Naive thymus-derived CD8-positive, alpha-beta T cell (primary cell): ENCODE results near the gene ZSCAN16. TPM values are rescaled to one million over a fixed set of nuclear protein-coding genes. Genes with fewer than 3 reads are reported as not detected.
A peak's percentile ranks its signal among the peaks of the same experiment; 100 is the strongest.

Experiments used
- ATAC-seq, 2 donors: fragments of 150-1000 bp; cut with Tn5 transposase in 1 of 2; sonication (Bioruptor Pico), chemical (Tn5 transposase) in 1 of 2; 1 replicate in 1 of 2; 2 replicates in 1 of 2; pipeline ENCODE4 v1.10.0; 2021; ENCODE audit warnings: mild to moderate bottlenecking in 2 of 2, moderate library complexity in 2 of 2
- POLR2A ChIA-PET: fragments of 350-600 bp; sonication (Branson Sonifier 250); formaldehyde crosslinking; loops from one replicate; lab custom pipeline; 2021; ENCODE audit warnings: antibody characterized with exemption; lab: Charles Lee
- DNase-seq, 10 donors: peaks; one replicate each; pipeline versions ENCODE4 v3.0.0 to v3.0.0-alpha.2; 2020 to 2022
- H3K27ac Mint-ChIP-seq, 10 donors: one replicate each; pipeline ENCODE4 v1.8.0; 2020 to 2022; ENCODE audit warnings: mild to moderate bottlenecking in 10 of 10, mixed read lengths in 10 of 10, moderate library complexity in 4 of 10, inconsistent platforms in 1 of 10
- H3K27me3 Mint-ChIP-seq, 5 donors: one replicate each; pipeline ENCODE4 v1.8.0; 2021 to 2022; ENCODE audit warnings: mixed read lengths in 5 of 5
- H3K36me3 Mint-ChIP-seq, 3 donors: one replicate each; pipeline ENCODE4 v1.8.0; 2020 to 2022; ENCODE audit warnings: mixed read lengths in 3 of 3, mild to moderate bottlenecking in 2 of 3, inconsistent platforms in 1 of 3
- H3K4me1 Mint-ChIP-seq, 4 donors: one replicate each; pipeline ENCODE4 v1.8.0; 2021 to 2022; ENCODE audit warnings: mixed read lengths in 4 of 4
- H3K4me3 Mint-ChIP-seq, 10 donors: one replicate each; pipeline ENCODE4 v1.8.0; 2020 to 2022; ENCODE audit warnings: mild to moderate bottlenecking in 10 of 10, mixed read lengths in 10 of 10, moderate library complexity in 6 of 10, inconsistent platforms in 1 of 10
- H3K9me3 Mint-ChIP-seq, 9 donors: one replicate each; pipeline ENCODE4 v1.8.0; 2020 to 2022; ENCODE audit warnings: mixed read lengths in 9 of 9, mild to moderate bottlenecking in 3 of 9, inconsistent platforms in 1 of 9, moderate library complexity in 1 of 9
- polyA plus RNA-seq, 3 donors: library from polyadenylated mRNA; unstranded; fragments of 300-500 nt; fragmentation: Illumina TruSeq; gene quantifications; one replicate each; pipeline ENCODE4 v1.2.3, GENCODE V29; 2021
- total RNA-seq, 8 experiments: library from RNA in 2 of 8; stranded (reverse) in 2 of 8; gene quantifications; one replicate each; pipeline ENCODE4 v1.2.3 and lab custom pipeline; 2021 to 2026

Gene ZSCAN16
- total and polyA plus RNA-seq, 5 experiments from 2014 or later: 6.0 to 13.9 (median 13.2) TPM

GRCh38 chr6:28134716-28135115 is 10.3 kb downstream of the ZSCAN16 start:
- Mint-ChIP-seq H3K4me3 (peak overlapping the region in 1 of 10 donors; percentile 31), H3K9me3 (no peaks in the 10 kb centered on the region), H3K36me3 (peaks cover 0 to 34% (median 0%) of the 10 kb centered on the region in 3 donors), H3K4me1 (peaks cover 37 to 70% (median 63%) of the 10 kb centered on the region in 4 donors), H3K27me3 (no peaks in the 10 kb centered on the region), H3K27ac (peak overlapping the region; percentile 3 to 79 (median 46))
- POLR2A ChIA-PET: interaction anchor here (1.2 kb wide), 1 partner anchor 11 kb away, joined by 3 read pairs; no protein-coding TSS in a partner anchor
- DNase-seq (no peak), ATAC-seq (no peak)

- Mint-ChIP-seq H3K27ac (peak overlapping the region; percentile 95 to 99 (median 99)), H3K4me3 (peak overlapping the region; percentile 93 to 99 (median 96)), H3K9me3 (no peaks in the 10 kb centered on the region), H3K27me3 (no peaks in the 10 kb centered on the region), H3K36me3 (peaks cover 0 to 27% (median 0%) of the 10 kb centered on the region in 3 donors), H3K4me1 (peaks cover 39 to 74% (median 66%) of the 10 kb centered on the region in 4 donors)
- ATAC-seq (no peak), DNase-seq (no peak)
- POLR2A ChIA-PET: interaction anchor here (2.3 kb wide), 1 partner anchor 30 kb away, joined by 19 read pairs; no protein-coding TSS in a partner anchor
These were observed 11.0 kb downstream of the ZSCAN16 start for GRCh38 chr6:28135393-28135792.

- Mint-ChIP-seq H3K4me3 (peak overlapping the region; percentile 93 to 99 (median 96)), H3K36me3 (peaks cover 0 to 18% (median 0%) of the 10 kb centered on the region in 3 donors), H3K4me1 (peaks cover 40 to 82% (median 71%) of the 10 kb centered on the region in 4 donors), H3K27me3 (no peaks in the 10 kb centered on the region), H3K27ac (peak overlapping the region; percentile 95 to 99 (median 99)), H3K9me3 (no peaks in the 10 kb centered on the region)
- POLR2A ChIA-PET: interaction anchor here (0.6 to 2.3 kb wide), 13 partner anchors 12 to 664 kb away, joined by 3 to 27 read pairs (median 3); partner anchors contain the start of genes ZKSCAN4, ZNF184, ZSCAN12 and ZSCAN16
- ATAC-seq: peak; percentile 48 to 51
- DNase-seq: peak; percentile 42 to 83 (median 70)
These were observed 12.4 kb downstream of the ZSCAN16 start for GRCh38 chr6:28136585-28137504.

- peaks cover 40 to 89% (median 73%) of the 10 kb centered on the region in 4 donors for H3K4me1 Mint-ChIP-seq
- peak overlapping the region; percentile 95 to 99 (median 99) for H3K27ac Mint-ChIP-seq
- no peaks in the 10 kb centered on the region for H3K27me3 Mint-ChIP-seq
- DNase-seq (peak in 4 of 10 donors; percentile 18 to 35 (median 32)), ATAC-seq (peak; percentile 33 to 59)
- peak overlapping the region; percentile 93 to 99 (median 96) for H3K4me3 Mint-ChIP-seq
- H3K9me3 Mint-ChIP-seq: no peaks in the 10 kb centered on the region
- peaks cover 0 to 18% (median 0%) of the 10 kb centered on the region in 3 donors for H3K36me3 Mint-ChIP-seq
- POLR2A ChIA-PET: interaction anchor here (0.6 to 2.3 kb wide), 11 partner anchors 12 to 665 kb away, joined by 3 to 27 read pairs (median 5); partner anchors contain the start of genes ZKSCAN4, ZNF184, ZSCAN12 and ZSCAN16
These were observed 13.1 kb downstream of the ZSCAN16 start for GRCh38 chr6:28137505-28137981.

GRCh38 chr6:28139860-28140543 is 15.6 kb downstream of the ZSCAN16 start:
- Mint-ChIP-seq H3K27ac (peak overlapping the region; percentile 54 to 95 (median 88)), H3K4me3 (peak overlapping the region; percentile 69 to 98 (median 82)), H3K4me1 (peaks cover 36 to 84% (median 68%) of the 10 kb centered on the region in 4 donors), H3K27me3 (no peaks in the 10 kb centered on the region), H3K36me3 (peaks cover 0 to 15% (median 4%) of the 10 kb centered on the region in 3 donors), H3K9me3 (no peaks in the 10 kb centered on the region)
- POLR2A ChIA-PET: interaction anchor here (0.5 to 3.2 kb wide), 8 partner anchors 15 to 317 kb away, joined by 3 to 32 read pairs (median 6); partner anchors contain the start of genes ZKSCAN4, ZNF165, ZSCAN16 and ZSCAN26
- no peak for DNase-seq
- no peak for ATAC-seq

GRCh38 chr6:28140616-28141015 is 16.2 kb downstream of the ZSCAN16 start:
- Mint-ChIP-seq H3K36me3 (peaks cover 3 to 21% (median 7%) of the 10 kb centered on the region in 3 donors), H3K9me3 (no peaks in the 10 kb centered on the region), H3K4me1 (peaks cover 33 to 85% (median 68%) of the 10 kb centered on the region in 4 donors), H3K27ac (peak overlapping the region; percentile 54 to 95 (median 88)), H3K27me3 (no peaks in the 10 kb centered on the region), H3K4me3 (peak overlapping the region; percentile 69 to 98 (median 97))
- POLR2A ChIA-PET: interaction anchor here (0.5 to 3.2 kb wide), 9 partner anchors 12 to 142 kb away, joined by 3 to 32 read pairs (median 4); partner anchors contain the start of genes ZKSCAN4, ZNF165, ZSCAN16 and ZSCAN26
- DNase-seq (no peak), ATAC-seq (no peak)

GRCh38 chr6:28141500-28142329 is 17.3 kb downstream of the ZSCAN16 start, which contains the start of gene ZKSCAN8:
Gene ZKSCAN8, plus strand, starts transcription at chr6:28141883. Its CDS starts 6,525 bp downstream, at chr6:28148408.
- Mint-ChIP-seq H3K27ac (peak within 1 kb of the TSS; percentile 93 to 98 (median 96)), H3K27me3 (no peaks in the 10 kb centered on the region)
- peak; percentile 84 to 86 for ATAC-seq

GRCh38 chr6:28142446-28142845 is 18.0 kb downstream of the ZSCAN16 start:
- peaks cover 25 to 79% (median 62%) of the 10 kb centered on the region in 4 donors for H3K4me1 Mint-ChIP-seq
- no peak for ATAC-seq
- no peaks in the 10 kb centered on the region for H3K27me3 Mint-ChIP-seq
- DNase-seq: no peak
- POLR2A ChIA-PET: interaction anchor here (0.9 to 3.2 kb wide), 13 partner anchors 11 to 216 kb away, joined by 3 to 32 read pairs (median 5); partner anchors contain the start of genes ZKSCAN3, ZKSCAN4, ZNF165 and ZSCAN16
- H3K27ac Mint-ChIP-seq: peak overlapping the region; percentile 93 to 98 (median 96)
- peak overlapping the region; percentile 96 to 98 (median 97) for H3K4me3 Mint-ChIP-seq
- H3K9me3 Mint-ChIP-seq: no peaks in the 10 kb centered on the region
- peaks cover 5 to 32% (median 13%) of the 10 kb centered on the region in 3 donors for H3K36me3 Mint-ChIP-seq

More at GRCh38 chr6:28141500-28142329, 17.3 kb downstream of the ZSCAN16 start, which contains the start of gene ZKSCAN8:
- peak; percentile 56 to 90 (median 75) for DNase-seq
- no peaks in the 10 kb centered on the region for H3K9me3 Mint-ChIP-seq
- peaks cover 29 to 83% (median 64%) of the 10 kb centered on the region in 4 donors for H3K4me1 Mint-ChIP-seq
- H3K36me3 Mint-ChIP-seq: peaks cover 5 to 32% (median 13%) of the 10 kb centered on the region in 3 donors
- POLR2A ChIA-PET: interaction anchor here (0.5 to 3.2 kb wide), 24 partner anchors 11 to 963 kb away, joined by 3 to 32 read pairs (median 4); partner anchors contain the start of genes ZKSCAN3, ZKSCAN4, ZNF165 and ZSCAN16
- H3K4me3 Mint-ChIP-seq: peak within 1 kb of the TSS; percentile 96 to 98 (median 97)

- H3K4me1 Mint-ChIP-seq: peaks cover 29 to 61% (median 58%) of the 10 kb centered on the region in 4 donors
- ATAC-seq (no peak), DNase-seq (no peak)
- peaks cover 14 to 57% (median 35%) of the 10 kb centered on the region in 3 donors for H3K36me3 Mint-ChIP-seq
- peak overlapping the region in 1 of 10 donors; percentile 19 for H3K27ac Mint-ChIP-seq
- H3K9me3 Mint-ChIP-seq: no peaks in the 10 kb centered on the region
- POLR2A ChIA-PET: no interaction called here
- H3K27me3 Mint-ChIP-seq: no peaks in the 10 kb centered on the region
- H3K4me3 Mint-ChIP-seq: no peak overlapping the region
These were observed 20.8 kb downstream of the ZSCAN16 start for GRCh38 chr6:28145231-28145630.

GRCh38 chr6:28152531-28152930 is 28.1 kb downstream of the ZSCAN16 start:
- Mint-ChIP-seq H3K36me3 (peaks cover 40 to 94% (median 80%) of the 10 kb centered on the region in 3 donors), H3K4me3 (no peak overlapping the region), H3K27me3 (no peaks in the 10 kb centered on the region), H3K4me1 (peaks cover 6 to 14% (median 10%) of the 10 kb centered on the region in 4 donors), H3K27ac (no peak overlapping the region), H3K9me3 (peaks cover 0 to 7% (median 0%) of the 10 kb centered on the region in 9 donors)
- DNase-seq (no peak), ATAC-seq (no peak)
- POLR2A ChIA-PET: interaction anchor here (1.5 to 2.1 kb wide), 2 partner anchors 9 to 11 kb away, joined by 4 to 6 read pairs; partner anchors contain the start of gene ZKSCAN8
